ENCODE data around the gene TENT4A. TPM values are rescaled to one million over a fixed set of nuclear protein-coding genes. Genes with fewer than 3 reads are reported as not detected.
"Not testable (repeated sequence)": the region's sequence is repeated elsewhere in the genome, so short reads cannot be mapped to it uniquely, and the experiment has no call there.

The TENT4A gene
- total RNA-seq, 1 donor from 2014 or later, result 13.0 TPM

GRCh38 chr5:6757414-6757969 lies 44.3 kb downstream of the TENT4A start:
- intact Hi-C loops (cut with DNase I), result no loop called here
- ATAC-seq (no peak), DNase-seq (ENCODE audit: missing footprints) (no peak)

- intact Hi-C loops (cut with DNase I), result no loop called here
- ATAC-seq (no peak), DNase-seq (ENCODE audit: missing footprints) (no peak)
Observed at GRCh38 chr5:6758236-6758635, 45.0 kb downstream of the TENT4A start.

GRCh38 chr5:6758706-6759105 lies 45.5 kb downstream of the TENT4A start:
- intact Hi-C loops (cut with DNase I), result no loop called here
- no peak for ATAC-seq
- DNase-seq (ENCODE audit: missing footprints), result no peak

GRCh38 chr5:6759401-6759800 lies 46.2 kb downstream of the TENT4A start:
- intact Hi-C loops (cut with DNase I), result no loop called here
- ATAC-seq, result no peak
- DNase-seq (ENCODE audit: missing footprints), result peak; percentile 62

- ATAC-seq (no peak), DNase-seq (ENCODE audit: missing footprints) (no peak)
- intact Hi-C loops (cut with DNase I), result no loop called here
Observed at GRCh38 chr5:6759983-6760382, 46.8 kb downstream of the TENT4A start.

- intact Hi-C loops (cut with DNase I), result no loop called here
- ATAC-seq (peak; percentile 32), DNase-seq (ENCODE audit: missing footprints) (no peak)
Observed at GRCh38 chr5:6760686-6761085, 47.5 kb downstream of the TENT4A start.

- ATAC-seq (no peak), DNase-seq (ENCODE audit: missing footprints) (no peak)
- intact Hi-C loops (cut with DNase I), result no loop called here
Observed at GRCh38 chr5:6761333-6761732, 48.1 kb downstream of the TENT4A start.

GRCh38 chr5:6762116-6762515 lies 48.9 kb downstream of the TENT4A start:
- ATAC-seq (no peak), DNase-seq (ENCODE audit: missing footprints) (no peak)
- intact Hi-C loops (cut with DNase I), result no loop called here

GRCh38 chr5:6762697-6763096 lies 49.5 kb downstream of the TENT4A start:
- ATAC-seq (no peak), DNase-seq (ENCODE audit: missing footprints) (no peak)
- intact Hi-C loops (cut with DNase I), result no loop called here

GRCh38 chr5:6763191-6763590 lies 50.0 kb downstream of the TENT4A start:
- ATAC-seq, result no peak
- no peak for DNase-seq (ENCODE audit: missing footprints)
- intact Hi-C loops (cut with DNase I), result no loop called here

- peak; percentile 76 for ATAC-seq
- peak; percentile 86 for DNase-seq (ENCODE audit: missing footprints)
- intact Hi-C loops (cut with DNase I), result loop anchor here (5.0 kb wide), 2 partner anchors 71 to 981 kb away; no protein-coding TSS in a partner anchor
Observed at GRCh38 chr5:6765612-6766525, 52.6 kb downstream of the TENT4A start.

- ATAC-seq (peak; percentile 89), DNase-seq (ENCODE audit: missing footprints) (peak; percentile 91)
- intact Hi-C loops (cut with DNase I), result loop anchor here (5.0 kb wide), 2 partner anchors 71 to 981 kb away; no protein-coding TSS in a partner anchor
Observed at GRCh38 chr5:6766604-6767093, 53.4 kb downstream of the TENT4A start.

- intact Hi-C loops (cut with DNase I), result loop anchor here (5.0 kb wide), 2 partner anchors 70 to 980 kb away; no protein-coding TSS in a partner anchor
- ATAC-seq (no peak), DNase-seq (ENCODE audit: missing footprints) (no peak)
Observed at GRCh38 chr5:6767481-6768063, 54.3 kb downstream of the TENT4A start.

GRCh38 chr5:6768590-6769230 lies 55.5 kb downstream of the TENT4A start:
- peak; percentile 20 for ATAC-seq
- intact Hi-C loops (cut with DNase I), result loop anchor here (5.0 kb wide), 2 partner anchors 69 to 979 kb away; no protein-coding TSS in a partner anchor
- DNase-seq (ENCODE audit: missing footprints), result no peak

- intact Hi-C loops (cut with DNase I), result no loop called here
- DNase-seq (ENCODE audit: missing footprints) (no peak), ATAC-seq (no peak)
Observed at GRCh38 chr5:6770826-6771607, 57.8 kb downstream of the TENT4A start.

- no peak for DNase-seq (ENCODE audit: missing footprints)
- intact Hi-C loops (cut with DNase I), result no loop called here
- ATAC-seq, result no peak
Observed at GRCh38 chr5:6772886-6773285, 59.7 kb downstream of the TENT4A start.

GRCh38 chr5:6773342-6774035 lies 60.3 kb downstream of the TENT4A start:
- DNase-seq (ENCODE audit: missing footprints) (no peak), ATAC-seq (no peak)
- intact Hi-C loops (cut with DNase I), result no loop called here

GRCh38 chr5:6774207-6774606 lies 61.0 kb downstream of the TENT4A start:
- ATAC-seq; DNase-seq (ENCODE audit: missing footprints); intact Hi-C loops (cut with DNase I): not testable (repeated sequence)

Data from Right ventricle myocardium inferior (tissue), 1 donor.